Measurements from ENCODE around the gene MICA.

The MICA gene

GRCh38 chr6:31462026-31462963, 58.9 kb downstream of the MICA start:
- no peak for DNase-seq

- DNase-seq, result peak; percentile 41
Measured at GRCh38 chr6:31462964-31463870, 59.8 kb downstream of the MICA start.

- DNase-seq, result no peak
Measured at GRCh38 chr6:31464252-31465184, 61.1 kb downstream of the MICA start.
